HCT116 (cell line): ENCODE data around the gene SLC25A43. TPM values are rescaled to one million over a fixed set of nuclear protein-coding genes. Genes with fewer than 3 reads are reported as not detected.

Experiments
- ATAC-seq: fragments of 200-7000 bp; cut with Tn5 transposase; 2 replicates; pipeline ENCODE4 v1.9.1; 2020; ENCODE audit warnings: mild to moderate bottlenecking, moderate library complexity
- BruUV-seq: library from RNA; stranded (reverse); fragments of 400-500 nt; replicated peaks from 2 replicates; lab custom pipeline; 2021; lab: Mats Ljungman, UMichigan
- CTCF ChIA-PET: fragments of 300-600 bp; sonication (Branson Sonifier 250); formaldehyde crosslinking; loops from one replicate; lab custom pipeline; 2021; ENCODE audit warnings: antibody characterized with exemption; lab: Charles Lee
- POLR2A ChIA-PET: fragments of 300-600, 350-600 bp; sonication (Branson Sonifier 250); formaldehyde crosslinking; loops from one replicate; lab custom pipeline; 2021; ENCODE audit warnings: antibody characterized with exemption; lab: Charles Lee
- RAD21 ChIA-PET, 2 experiments: fragments of 300-600 bp; sonication (Branson Sonifier 250); formaldehyde crosslinking; loops; one replicate each; lab custom pipeline; 2023; ENCODE audit warnings: low total read pairs in 2 of 2; ENCODE audit not compliant: uncharacterized antibody in 2 of 2, unreplicated experiment in 2 of 2, low non-redundant PET in 1 of 2; lab: Charles Lee
- DNase-seq: peaks from one replicate; pipeline ENCODE4 v3.0.0-alpha.2; 2010; ENCODE audit warnings: low read depth, low spot score
- H2AFZ ChIP-seq: fragments of 200-600 bp; shearing (Covaris generic), sonication (generic); 2 replicates; pipeline ENCODE4 v1.6.1; 2017; ENCODE audit warnings: low read depth, mixed run types, mixed read lengths, antibody characterized with exemption, low read length; ENCODE audit not compliant: poor library complexity, severe bottlenecking
- H3K27ac ChIP-seq: 2 replicates; pipeline ENCODE4 v1.5.1; 2012; ENCODE audit warnings: low read depth, low read length
- H3K27me3 ChIP-seq: fragments of 200-600 bp; sonication (generic); 2 replicates; pipeline ENCODE4 v1.6.1; 2016; ENCODE audit warnings: mixed run types, low read length, mixed read lengths; ENCODE audit not compliant: insufficient read depth
- H3K36me3 ChIP-seq, 2 experiments: fragments of 200-500 bp in 1 of 2; fragments of 200-600 bp in 1 of 2; sonication (Bioruptor generic) in 1 of 2; sonication (generic) in 1 of 2; 2 replicates each; pipeline versions ENCODE4 v1.5.1 to v1.6.1; 2014 to 2016; ENCODE audit warnings: low read length in 2 of 2, inconsistent platforms in 1 of 2, mixed read lengths in 1 of 2, mixed run types in 1 of 2; ENCODE audit not compliant: insufficient read depth in 2 of 2, control insufficient read depth in 1 of 2
- H3K4me1 ChIP-seq, 2 experiments: fragments of 200-600 bp in 1 of 2; sonication (generic) in 1 of 2; 2 replicates each; pipeline versions ENCODE4 v1.5.1 to v1.6.1; 2012 to 2017; ENCODE audit warnings: low read length in 2 of 2, inconsistent platforms in 1 of 2, mild to moderate bottlenecking in 1 of 2, mixed read lengths in 1 of 2, mixed run types in 1 of 2, moderate library complexity in 1 of 2; ENCODE audit not compliant: insufficient read depth in 2 of 2, control insufficient read depth in 1 of 2
- H3K4me2 ChIP-seq: fragments of 200-600 bp; sonication (generic); 2 replicates; pipeline ENCODE4 v1.6.1; 2017; ENCODE audit warnings: mixed run types, low read length, mixed read lengths
- H3K4me3 ChIP-seq, 2 experiments: fragments of 200-600 bp in 1 of 2; sonication (generic) in 1 of 2; replicated peaks in 1 of 2; 2 replicates each; pipeline ENCODE4 v1.5.1; 2011 to 2016; ENCODE audit warnings: low read length in 2 of 2, control low read depth in 1 of 2, low read depth in 1 of 2, mild to moderate bottlenecking in 1 of 2, mixed read lengths in 1 of 2, mixed run types in 1 of 2
- H3K79me2 ChIP-seq: fragments of 200-600 bp; sonication (generic); 2 replicates; pipeline ENCODE4 v1.6.1; 2017; ENCODE audit warnings: mild to moderate bottlenecking, mixed run types, low read length, moderate library complexity, mixed read lengths; ENCODE audit not compliant: insufficient read depth
- H3K9ac ChIP-seq: fragments of 200-600 bp; sonication (generic); 2 replicates; pipeline ENCODE4 v1.6.1; 2016; ENCODE audit warnings: low read length, mixed read lengths
- H3K9me2 ChIP-seq: fragments of 200-600 bp; sonication (generic), shearing (Covaris generic); 2 replicates; pipeline ENCODE4 v1.6.1; 2017; ENCODE audit warnings: mixed run types, mild to moderate bottlenecking, moderate library complexity; ENCODE audit not compliant: insufficient read depth
- H3K9me3 ChIP-seq, 2 experiments: fragments of 200-500 bp in 1 of 2; fragments of 200-600 bp in 1 of 2; sonication (Bioruptor generic) in 1 of 2; sonication (generic) in 1 of 2; 2 replicates each; pipeline ENCODE4 v1.6.1; 2014 to 2017; ENCODE audit warnings: low read length in 2 of 2, mixed read lengths in 2 of 2, inconsistent platforms in 1 of 2, low read depth in 1 of 2, mild to moderate bottlenecking in 1 of 2, mixed run types in 1 of 2, moderate library complexity in 1 of 2; ENCODE audit not compliant: control insufficient read depth in 1 of 2, insufficient read depth in 1 of 2
- H4K20me1 ChIP-seq: fragments of 200-600 bp; sonication (generic), shearing (Covaris generic); 2 replicates; pipeline ENCODE4 v1.6.1; 2017; ENCODE audit warnings: mixed run types, mild to moderate bottlenecking, moderate library complexity; ENCODE audit not compliant: insufficient read depth
- CBX3 ChIP-seq: IDR thresholded peaks from 2 replicates; pipeline ENCODE4 v1.6.1; 2012; ENCODE audit warnings: low read depth
- CEBPB ChIP-seq: IDR thresholded peaks from 2 replicates; pipeline ENCODE4 v1.6.1; 2012; ENCODE audit warnings: low read depth
- EGR1 ChIP-seq: IDR thresholded peaks from 2 replicates; pipeline ENCODE4 v1.6.1; 2012; ENCODE audit warnings: low read depth
- EZH2 ChIP-seq: fragments of 200-600 bp; sonication (generic); IDR thresholded peaks from 2 replicates; pipeline ENCODE4 v1.6.1; 2017; ENCODE audit warnings: antibody characterized with exemption, mixed run types
- FOSL1 ChIP-seq: IDR thresholded peaks from 2 replicates; pipeline ENCODE4 v1.6.1; 2012; ENCODE audit warnings: low read depth
- JUND ChIP-seq: IDR thresholded peaks from 2 replicates; pipeline ENCODE4 v1.6.1; 2012
- POLR2A ChIP-seq: IDR thresholded peaks from 2 replicates; pipeline ENCODE4 v1.7.0; 2011; ENCODE audit warnings: borderline replicate concordance; ENCODE audit not compliant: insufficient read depth, insufficient read length; ENCODE audit errors: extremely low read depth
- POLR2AphosphoS5 ChIP-seq: IDR thresholded peaks from 2 replicates; pipeline ENCODE4 v1.6.1; 2011; ENCODE audit warnings: mild to moderate bottlenecking, low read depth, low read length, moderate library complexity
- SIN3A ChIP-seq: IDR thresholded peaks from 2 replicates; pipeline ENCODE4 v1.6.1; 2012; ENCODE audit warnings: low read depth
- SP1 ChIP-seq: IDR thresholded peaks from 2 replicates; pipeline ENCODE4 v1.6.1; 2012; ENCODE audit warnings: low read depth
- SRF ChIP-seq: IDR thresholded peaks from 2 replicates; pipeline ENCODE4 v1.6.1; 2012; ENCODE audit warnings: low read depth
- TCF7L2 ChIP-seq: IDR thresholded peaks from 2 replicates; pipeline ENCODE4 v1.7.0; 2011; ENCODE audit warnings: borderline replicate concordance, inconsistent platforms; ENCODE audit not compliant: insufficient read depth, insufficient read length; ENCODE audit errors: extremely low read depth
- YY1 ChIP-seq: IDR thresholded peaks from 2 replicates; pipeline ENCODE4 v1.6.1; 2011; ENCODE audit warnings: low read length, low read depth, moderate library complexity, mild to moderate bottlenecking; ENCODE audit not compliant: insufficient replicate concordance; ENCODE audit errors: extremely low read depth
- ZFX ChIP-seq: fragments of 450-650 bp; IDR thresholded peaks from 2 replicates; pipeline ENCODE4 v1.6.1; 2017
- ZNF274 ChIP-seq: fragments of 200-500 bp; sonication (Bioruptor generic); IDR thresholded peaks from 2 replicates; pipeline ENCODE4 v1.6.1; 2014; ENCODE audit warnings: mild to moderate bottlenecking, low read depth, low read length, inconsistent platforms
- intact Hi-C: fragments of 100-400 bp; cut with micrococcal nuclease; formaldehyde crosslinking; loops from 2 replicates; pipeline ENCODE4 v1.10.0; 2022
- total RNA-seq: library from RNA; stranded (reverse); gene quantifications from one replicate; pipeline ENCODE4 v1.2.1, GENCODE V29; 2021; ENCODE audit not compliant: unreplicated experiment
- TF ChIP-seq, protein P1 (sequence below): IDR thresholded peaks from 2 replicates; pipeline ENCODE4 v1.6.1; 2012
- TF ChIP-seq, protein P2 (sequence below): IDR thresholded peaks from 2 replicates; pipeline ENCODE4 v1.6.1; 2011; ENCODE audit warnings: mild to moderate bottlenecking, low read length, moderate library complexity; ENCODE audit not compliant: insufficient replicate concordance; ENCODE audit errors: extremely low read depth
- TF ChIP-seq, protein P3 (sequence below), 3 experiments: fragments of 200-600 bp in 1 of 3; sonication (generic) in 1 of 3; IDR thresholded peaks in 2 of 3; conservative IDR thresholded peaks in 1 of 3; 2 replicates each; pipeline ENCODE4 v1.5.1; 2012 to 2017; ENCODE audit warnings: low read depth in 2 of 3, low read length in 2 of 3, antibody characterized with exemption in 1 of 3, borderline replicate concordance in 1 of 3, control low read depth in 1 of 3, mild to moderate bottlenecking in 1 of 3, mixed read lengths in 1 of 3, mixed run types in 1 of 3, moderate library complexity in 1 of 3; ENCODE audit not compliant: insufficient read depth in 1 of 3

Gene SLC25A43
- total RNA-seq, 1 experiment from 2014 or later, result 14.1 TPM

DNA sequence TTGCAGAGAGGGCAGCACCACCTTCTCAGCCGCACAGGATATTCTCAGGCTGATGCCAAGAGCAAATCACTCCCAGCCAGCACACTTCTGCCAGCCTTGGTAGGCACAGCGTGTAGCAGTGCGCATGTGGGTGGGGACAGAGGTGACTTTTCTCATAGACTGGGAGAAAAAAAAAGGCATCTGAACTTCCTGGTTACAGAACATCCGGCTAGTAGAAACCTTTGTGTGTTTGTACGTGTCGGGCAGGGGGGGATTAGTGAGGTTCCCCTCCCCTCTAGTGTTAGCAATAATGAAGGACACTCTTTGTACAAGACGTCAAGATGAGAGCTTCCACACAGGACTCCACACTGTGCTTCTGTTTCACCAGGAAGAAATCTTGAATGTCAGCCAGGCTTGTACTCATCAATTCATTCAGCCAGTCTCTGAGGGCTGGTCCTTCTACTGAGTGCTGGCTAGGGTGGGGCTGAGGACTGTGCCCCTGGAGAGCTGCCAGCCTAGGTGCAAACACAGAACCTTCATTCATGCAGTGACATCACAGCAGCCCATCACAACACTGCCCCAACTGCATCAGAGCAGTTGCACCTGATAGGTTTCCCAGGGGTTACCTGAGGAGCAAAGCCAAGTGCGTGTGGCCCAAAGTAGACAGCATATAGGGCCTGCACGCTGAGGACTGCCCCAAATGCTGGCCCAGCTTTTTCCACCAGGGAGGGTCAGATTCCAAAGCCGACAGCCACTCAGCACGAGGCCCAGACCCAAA, 103.8 kb downstream of the SLC25A43 start:
- DNase-seq (no peak), ATAC-seq (peak; percentile 74)
- Histone ChIP-seq H3K4me1 (peaks cover 18 to 41% of the 10 kb centered on the region in 2 experiments), H3K4me3 (peak overlapping the region in 1 of 2 experiments; percentile 18; a peak in 1 of 4 replicates), H4K20me1 (no peaks in the 10 kb centered on the region), H3K27me3 (no peaks in the 10 kb centered on the region), H3K9me3 (no peaks in the 10 kb centered on the region), H3K9me2 (no peaks in the 10 kb centered on the region), H3K36me3 (no peaks in the 10 kb centered on the region), H3K27ac (peak overlapping the region; percentile 79), H2AFZ (no peak overlapping the region), H3K79me2 (no peaks in the 10 kb centered on the region), H3K4me2 (peak overlapping the region; percentile 72), H3K9ac (peak overlapping the region; percentile 47)
- TF ChIP-seq CBX3 (no peak), SIN3A (no peak), ZFX (no peak), JUND (no peak), POLR2AphosphoS5 (no peak), YY1 (no peak), POLR2A (no peak), SRF (no peak), SP1 (no peak), CEBPB (no peak), EZH2 (no peak), TCF7L2 (no peak), ZNF274 (no peak), EGR1 (no peak), FOSL1 (no peak)
- TF ChIP-seq, protein P1, sequence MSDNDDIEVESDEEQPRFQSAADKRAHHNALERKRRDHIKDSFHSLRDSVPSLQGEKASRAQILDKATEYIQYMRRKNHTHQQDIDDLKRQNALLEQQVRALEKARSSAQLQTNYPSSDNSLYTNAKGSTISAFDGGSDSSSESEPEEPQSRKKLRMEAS, result no peak
- TF ChIP-seq, protein P2, sequence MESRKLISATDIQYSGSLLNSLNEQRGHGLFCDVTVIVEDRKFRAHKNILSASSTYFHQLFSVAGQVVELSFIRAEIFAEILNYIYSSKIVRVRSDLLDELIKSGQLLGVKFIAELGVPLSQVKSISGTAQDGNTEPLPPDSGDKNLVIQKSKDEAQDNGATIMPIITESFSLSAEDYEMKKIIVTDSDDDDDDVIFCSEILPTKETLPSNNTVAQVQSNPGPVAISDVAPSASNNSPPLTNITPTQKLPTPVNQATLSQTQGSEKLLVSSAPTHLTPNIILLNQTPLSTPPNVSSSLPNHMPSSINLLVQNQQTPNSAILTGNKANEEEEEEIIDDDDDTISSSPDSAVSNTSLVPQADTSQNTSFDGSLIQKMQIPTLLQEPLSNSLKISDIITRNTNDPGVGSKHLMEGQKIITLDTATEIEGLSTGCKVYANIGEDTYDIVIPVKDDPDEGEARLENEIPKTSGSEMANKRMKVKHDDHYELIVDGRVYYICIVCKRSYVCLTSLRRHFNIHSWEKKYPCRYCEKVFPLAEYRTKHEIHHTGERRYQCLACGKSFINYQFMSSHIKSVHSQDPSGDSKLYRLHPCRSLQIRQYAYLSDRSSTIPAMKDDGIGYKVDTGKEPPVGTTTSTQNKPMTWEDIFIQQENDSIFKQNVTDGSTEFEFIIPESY, result no peak
- TF ChIP-seq, protein P3, sequence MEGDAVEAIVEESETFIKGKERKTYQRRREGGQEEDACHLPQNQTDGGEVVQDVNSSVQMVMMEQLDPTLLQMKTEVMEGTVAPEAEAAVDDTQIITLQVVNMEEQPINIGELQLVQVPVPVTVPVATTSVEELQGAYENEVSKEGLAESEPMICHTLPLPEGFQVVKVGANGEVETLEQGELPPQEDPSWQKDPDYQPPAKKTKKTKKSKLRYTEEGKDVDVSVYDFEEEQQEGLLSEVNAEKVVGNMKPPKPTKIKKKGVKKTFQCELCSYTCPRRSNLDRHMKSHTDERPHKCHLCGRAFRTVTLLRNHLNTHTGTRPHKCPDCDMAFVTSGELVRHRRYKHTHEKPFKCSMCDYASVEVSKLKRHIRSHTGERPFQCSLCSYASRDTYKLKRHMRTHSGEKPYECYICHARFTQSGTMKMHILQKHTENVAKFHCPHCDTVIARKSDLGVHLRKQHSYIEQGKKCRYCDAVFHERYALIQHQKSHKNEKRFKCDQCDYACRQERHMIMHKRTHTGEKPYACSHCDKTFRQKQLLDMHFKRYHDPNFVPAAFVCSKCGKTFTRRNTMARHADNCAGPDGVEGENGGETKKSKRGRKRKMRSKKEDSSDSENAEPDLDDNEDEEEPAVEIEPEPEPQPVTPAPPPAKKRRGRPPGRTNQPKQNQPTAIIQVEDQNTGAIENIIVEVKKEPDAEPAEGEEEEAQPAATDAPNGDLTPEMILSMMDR (IDR thresholded peaks at IDR 0.05 in 2 of 3, conservative IDR thresholded peaks at IDR 0.05 in 1 of 3; ENCODE audit: borderline replicate concordance in 1 of 3, insufficient read depth in 1 of 3, low read depth in 2 of 3, low read length in 2 of 3), result no peak
- RAD21 ChIA-PET, result interaction anchor here (0.9 to 1.7 kb wide), 3 partner anchors 9 kb away, joined by 3 to 6 read pairs (median 3); no protein-coding TSS in a partner anchor
- CTCF ChIA-PET, result interaction anchor here (1.0 to 1.8 kb wide), 2 partner anchors 9 to 10 kb away, joined by 3 to 15 read pairs; no protein-coding TSS in a partner anchor
- POLR2A ChIA-PET, result interaction anchor here (0.6 to 1.5 kb wide), 3 partner anchors 9 to 255 kb away, joined by 5 to 6 read pairs (median 5); partner anchors contain the start of gene SOWAHD
- intact Hi-C loops, result no loop called here
- no TSS peak for BruUV-seq
